GM21737 (cell line): Measurements from ENCODE around the gene PARD3.
A peak's percentile ranks its signal among the peaks of the same experiment; 100 is the strongest.
"Not testable (repeated sequence)": the region's sequence is repeated elsewhere in the genome, so short reads cannot be mapped to it uniquely, and the experiment has no call there.

Experiments
- ATAC-seq: cut with Tn5 transposase; IDR thresholded peaks from one replicate; pipeline ENCODE4 v1.9.1; 2021; ENCODE audit warnings: mild to moderate bottlenecking, moderate library complexity; ENCODE audit not compliant: unreplicated experiment

The PARD3 gene

GRCh38 chr10:34815185-34816084 lies at the start of gene PARD3:
TSS of gene PARD3 (minus strand) at chr10:34815296. CDS start at chr10:34814995, 301 bp downstream.
- ATAC-seq = peak; percentile 51

DNA sequence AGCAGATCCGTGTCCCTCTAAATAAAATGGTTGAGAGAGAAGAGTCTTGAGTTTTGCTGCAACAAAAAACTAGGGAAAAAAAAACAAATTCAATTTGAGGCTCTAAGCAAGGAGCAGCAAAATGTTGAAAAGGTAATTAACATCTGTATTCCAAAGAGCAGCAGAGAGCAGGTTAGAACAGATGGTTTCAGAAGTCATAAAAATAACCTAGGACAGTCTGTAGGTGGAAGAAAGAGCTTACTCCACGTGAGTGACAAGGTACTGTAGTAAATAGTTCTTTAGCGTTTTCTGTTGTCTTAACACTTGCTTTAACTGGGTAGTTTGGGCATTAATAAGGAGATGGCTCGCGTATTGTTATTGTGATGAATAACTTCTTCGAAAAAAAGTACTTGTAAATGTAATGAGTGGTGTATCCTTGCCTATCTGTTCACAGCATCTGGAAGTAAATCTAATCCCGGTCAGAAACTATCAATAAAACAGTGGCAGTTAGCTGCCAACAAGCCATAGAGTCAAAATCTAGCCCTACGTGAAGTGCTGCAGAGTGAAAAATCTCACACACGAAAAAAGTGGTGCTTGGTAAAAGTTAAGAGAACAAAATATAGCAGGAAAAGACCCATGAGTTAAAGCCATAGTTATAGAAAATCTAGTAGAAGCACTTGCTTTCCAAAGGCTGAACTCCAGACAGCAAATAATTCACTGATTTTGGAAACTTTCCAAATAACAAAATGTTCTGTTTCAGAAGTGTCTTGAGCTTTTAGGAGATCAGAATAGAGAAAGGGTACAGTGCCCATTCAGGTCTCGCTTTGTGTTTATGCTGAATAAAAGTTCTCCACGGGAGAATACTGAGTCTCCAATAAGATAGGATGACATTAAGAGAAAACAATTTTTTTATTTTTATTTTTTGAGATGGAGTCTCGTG lies 49.3 kb upstream of the PARD3 start:
- ATAC-seq = no peak

GRCh38 chr10:34862892-34863291 lies 47.8 kb upstream of the PARD3 start:
- no peak for ATAC-seq

DNA sequence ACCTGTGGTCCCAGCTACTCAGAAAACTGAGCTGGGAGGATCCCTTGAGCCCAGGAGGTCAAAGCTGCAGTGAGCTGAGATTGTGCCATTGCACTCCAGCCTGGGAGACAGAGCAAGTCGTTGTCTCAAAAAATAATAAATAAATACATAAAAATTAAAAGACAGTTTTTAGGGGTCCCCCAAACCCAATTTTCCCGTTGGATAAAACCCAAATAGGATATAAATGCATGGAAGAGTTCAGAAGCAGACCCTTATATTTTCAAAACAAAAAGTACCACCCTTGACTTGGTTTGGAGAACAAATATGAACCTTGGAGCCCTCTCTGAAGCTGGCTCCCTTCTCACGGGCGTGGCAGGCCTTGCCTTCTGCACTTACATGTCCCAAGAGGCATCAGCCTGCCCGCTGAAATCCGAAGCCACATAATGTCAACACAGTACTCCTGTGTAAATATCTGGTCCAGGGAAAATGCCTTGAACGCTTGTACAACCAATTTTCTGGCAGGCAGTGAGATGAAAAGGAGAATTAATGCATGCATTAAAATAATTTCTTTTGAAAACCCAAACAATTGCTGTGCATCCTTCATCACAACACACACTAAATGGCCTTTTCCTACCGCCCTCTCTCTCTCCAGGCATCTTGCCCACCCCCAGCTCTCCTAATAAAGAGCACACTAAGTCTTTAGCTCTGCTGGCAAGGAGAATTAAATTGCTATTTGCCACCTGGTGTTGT lies 46.4 kb upstream of the PARD3 start:
- no peak for ATAC-seq

- no peak for ATAC-seq
These were observed 44.1 kb upstream of the PARD3 start for GRCh38 chr10:34859170-34859569.

- no peak for ATAC-seq
These were observed 42.9 kb upstream of the PARD3 start for GRCh38 chr10:34858003-34858402.

DNA sequence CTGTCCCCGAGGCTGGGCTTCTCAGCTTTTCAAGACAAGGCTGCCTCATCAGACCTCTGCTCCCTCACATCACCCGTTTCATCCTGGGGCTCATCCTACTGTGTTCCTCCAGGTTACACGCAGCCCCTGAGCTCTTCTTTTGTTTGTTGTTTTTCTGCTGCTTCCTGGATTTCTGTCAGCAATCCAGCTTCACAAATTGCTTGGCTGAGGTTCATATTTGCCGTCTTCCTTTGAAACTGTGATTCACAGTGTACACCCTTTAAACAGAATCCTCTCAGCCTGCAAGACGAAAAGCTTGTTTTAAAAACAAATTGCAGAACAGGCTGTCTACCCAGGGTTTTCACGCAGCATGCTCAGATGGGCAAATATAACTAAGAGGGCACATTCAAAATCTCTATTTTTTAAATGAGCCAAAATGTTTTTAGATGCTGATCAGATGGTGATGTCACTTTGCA lies 39.1 kb upstream of the PARD3 start:
- ATAC-seq = no peak

- no peak for ATAC-seq
These were observed 38.3 kb upstream of the PARD3 start for GRCh38 chr10:34853357-34853756.

DNA sequence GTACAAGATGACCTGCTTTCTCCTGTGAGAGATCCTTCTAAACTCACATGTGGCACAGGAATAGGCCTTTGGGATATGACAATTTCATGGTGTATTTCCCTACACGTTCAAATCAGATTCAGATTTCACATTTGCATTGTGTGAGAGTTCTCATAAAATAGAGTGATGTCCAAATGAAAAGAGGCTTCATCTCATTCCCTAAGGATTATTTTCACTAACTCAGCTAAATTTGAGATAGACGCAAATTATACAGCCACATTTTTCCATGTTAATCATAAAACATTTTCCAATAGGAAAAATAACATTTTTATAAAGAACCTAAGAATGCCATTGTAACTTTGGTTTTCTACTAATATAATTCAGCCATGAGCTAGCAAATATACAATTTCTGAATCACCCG lies 35.5 kb upstream of the PARD3 start:
- ATAC-seq = no peak

GRCh38 chr10:34850036-34850435 lies 34.9 kb upstream of the PARD3 start:
- no peak for ATAC-seq

GRCh38 chr10:34845070-34845469 lies 30.0 kb upstream of the PARD3 start:
- ATAC-seq = no peak

DNA sequence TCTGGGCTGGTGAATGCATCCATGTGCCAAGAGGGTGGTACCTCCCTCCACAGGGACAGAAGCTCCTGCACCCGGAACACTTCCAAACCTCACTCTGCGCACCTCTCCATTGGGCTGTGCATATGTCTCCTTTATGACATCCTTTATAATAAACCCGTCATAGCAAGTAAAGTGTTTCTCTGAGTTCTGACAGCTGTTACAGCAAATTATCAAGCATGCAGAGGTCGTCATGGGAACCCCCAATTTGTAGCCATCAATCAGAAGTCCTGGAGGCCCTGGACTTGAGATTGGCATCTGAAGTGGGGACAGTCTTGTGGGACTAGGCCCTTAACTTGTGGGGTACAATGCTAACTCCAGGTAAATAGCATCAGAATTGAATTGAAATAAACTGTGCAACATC lies 29.4 kb upstream of the PARD3 start:
- ATAC-seq = no peak

DNA sequence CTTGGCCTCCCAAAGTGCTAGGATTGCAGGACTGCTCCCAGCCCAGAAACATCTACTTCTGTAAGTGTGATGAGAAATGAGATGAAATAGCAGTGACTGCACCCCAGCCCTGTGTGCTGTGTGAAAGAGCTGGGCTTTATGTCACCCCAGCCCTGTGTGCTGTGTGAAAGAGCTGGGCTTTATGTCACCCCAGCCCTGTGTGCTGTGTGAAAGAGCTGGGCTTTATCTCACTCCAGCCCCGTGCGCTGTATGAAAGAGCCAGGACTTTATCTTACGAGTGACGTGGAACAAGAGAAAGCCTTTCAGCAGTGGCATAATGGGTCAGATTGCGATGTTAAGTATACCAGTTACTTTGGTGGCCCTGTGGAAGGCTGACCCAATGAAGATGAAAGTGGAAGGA lies 28.4 kb upstream of the PARD3 start:
- ATAC-seq = not testable (repeated sequence)

GRCh38 chr10:34838366-34838900 lies 23.3 kb upstream of the PARD3 start:
- no peak for ATAC-seq

DNA sequence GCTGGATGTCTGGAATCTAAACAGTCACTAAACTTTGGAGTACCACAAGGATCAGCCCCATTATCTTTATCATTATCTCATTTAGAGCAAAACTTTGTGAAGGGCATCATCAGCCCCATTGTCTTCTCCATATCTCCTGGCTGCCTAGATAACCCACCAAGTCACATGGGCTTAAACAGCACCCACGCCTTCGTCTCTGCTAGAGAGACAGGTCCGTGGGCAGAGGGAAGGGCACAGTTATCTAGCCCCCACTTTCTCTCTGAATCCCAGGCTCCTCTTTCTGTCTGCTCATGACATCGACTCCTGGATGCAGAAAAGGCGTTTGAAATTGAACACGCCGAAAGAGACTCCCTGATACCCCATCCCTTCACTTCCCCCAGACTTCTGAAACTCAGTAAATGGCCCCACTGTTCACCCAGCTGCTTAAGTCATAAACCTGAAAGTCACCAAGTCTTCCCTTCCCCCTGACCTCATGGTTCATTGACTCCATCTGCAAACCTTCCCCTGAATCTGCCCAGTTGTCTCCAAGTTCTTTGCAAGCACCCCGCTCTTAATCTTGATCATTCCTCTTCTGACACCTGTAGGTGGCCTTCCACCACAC lies 20.9 kb upstream of the PARD3 start:
- ATAC-seq = peak; percentile 79

DNA sequence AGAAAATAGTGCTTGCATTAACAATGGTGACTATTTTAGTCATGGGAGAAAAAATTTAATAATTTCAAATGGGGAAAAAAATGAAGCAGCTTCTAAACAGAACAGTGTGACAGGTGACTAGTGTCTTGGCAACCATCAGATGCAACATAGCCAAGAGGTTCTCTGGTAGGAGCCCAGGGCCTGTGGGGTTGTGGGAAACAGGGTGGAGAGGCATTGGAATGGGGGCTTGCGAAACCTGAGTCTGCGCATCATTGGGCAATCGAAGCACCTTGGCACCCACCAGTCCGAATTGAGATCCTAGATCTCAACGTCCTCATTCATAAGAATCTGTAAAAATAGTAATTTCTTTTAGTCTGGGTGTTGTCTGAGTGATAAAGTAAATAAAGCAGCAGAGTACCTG lies 19.2 kb upstream of the PARD3 start:
- ATAC-seq = no peak

- no peak for ATAC-seq
These were observed 15.2 kb upstream of the PARD3 start for GRCh38 chr10:34830217-34830822.

DNA sequence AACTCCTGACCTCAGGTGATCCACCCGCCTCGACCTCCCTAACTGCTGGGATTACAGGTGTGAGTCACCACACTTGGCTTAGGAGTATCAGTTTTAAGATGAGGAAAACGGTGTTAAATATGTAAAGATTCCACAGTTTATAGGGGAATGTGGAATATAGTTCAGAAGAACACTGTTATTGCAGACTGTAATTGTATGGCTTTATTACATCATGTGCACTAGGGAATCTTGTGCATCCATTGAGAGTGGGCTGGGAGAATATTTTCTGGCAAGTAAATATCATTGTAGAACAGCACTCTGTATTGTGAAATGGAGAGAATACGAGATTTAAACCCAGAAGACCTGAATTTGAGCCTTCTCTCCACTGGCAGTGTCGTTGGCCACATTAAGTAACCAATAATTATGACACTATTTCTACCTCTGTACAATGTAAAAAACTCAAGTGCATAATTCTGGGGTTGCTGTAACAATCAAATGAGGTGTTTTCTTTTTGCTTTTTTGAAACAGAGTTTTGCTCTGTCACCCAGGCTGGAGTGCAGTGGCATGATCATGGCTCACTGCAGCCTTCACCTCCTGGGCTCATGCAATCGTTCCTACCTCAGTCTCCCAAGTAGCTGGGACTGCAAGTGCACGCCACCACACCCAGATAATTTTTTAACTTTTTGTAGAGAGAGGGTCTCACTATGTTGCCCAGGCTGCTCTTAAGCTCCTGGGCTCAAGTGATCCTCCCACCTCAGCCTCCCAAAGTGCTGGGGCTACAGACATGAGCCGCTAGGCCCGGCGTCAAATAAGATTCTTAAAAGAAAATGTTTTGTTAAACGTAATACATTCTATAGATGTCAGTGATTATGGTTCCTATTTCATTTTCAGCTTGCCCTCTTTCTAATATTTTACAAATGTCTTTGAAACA lies 12.0 kb upstream of the PARD3 start:
- ATAC-seq = no peak

- ATAC-seq = no peak
These were observed 11.1 kb upstream of the PARD3 start for GRCh38 chr10:34826221-34826620.
